HFF-Myc (cell line): ENCODE data around the gene IL12RB1.

Experiments
- DNase-seq: peaks from one replicate; pipeline ENCODE4 v3.0.0-alpha.2; 2011; ENCODE audit warnings: low read depth; ENCODE audit errors: extremely low read depth
- H3K4me3 ChIP-seq: replicated peaks from 2 replicates; pipeline ENCODE4 v1.5.1; 2011; ENCODE audit warnings: low read depth, mild to moderate bottlenecking, control low read depth, low read length
- TF ChIP-seq, protein P1 (sequence below): IDR thresholded peaks from 2 replicates; pipeline ENCODE4 v1.5.1; 2012; ENCODE audit warnings: mild to moderate bottlenecking, low read depth, low read length, control low read depth; ENCODE audit errors: missing control alignments

Gene IL12RB1

DNA sequence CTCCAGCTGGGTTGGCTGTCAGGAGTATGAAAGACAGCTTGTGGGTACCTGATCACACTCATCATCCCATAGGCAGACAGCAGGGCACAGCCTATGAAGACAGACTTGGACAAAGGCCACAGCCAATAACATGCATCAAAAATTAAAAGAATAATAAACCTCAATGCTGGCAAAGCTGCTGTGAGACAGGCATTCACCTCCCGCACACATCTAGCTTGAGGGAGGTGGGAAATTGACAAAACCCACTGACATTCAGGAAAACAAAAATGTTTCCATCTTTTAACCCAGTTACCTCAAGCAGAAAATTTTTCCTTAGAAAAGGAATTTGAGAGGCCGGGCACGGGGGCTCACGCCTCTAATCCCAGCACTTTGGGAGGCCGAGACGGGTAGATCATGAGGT lies 14.4 kb downstream of the IL12RB1 start:
- H3K4me3 ChIP-seq = no peak overlapping the region
- TF ChIP-seq, protein P1, sequence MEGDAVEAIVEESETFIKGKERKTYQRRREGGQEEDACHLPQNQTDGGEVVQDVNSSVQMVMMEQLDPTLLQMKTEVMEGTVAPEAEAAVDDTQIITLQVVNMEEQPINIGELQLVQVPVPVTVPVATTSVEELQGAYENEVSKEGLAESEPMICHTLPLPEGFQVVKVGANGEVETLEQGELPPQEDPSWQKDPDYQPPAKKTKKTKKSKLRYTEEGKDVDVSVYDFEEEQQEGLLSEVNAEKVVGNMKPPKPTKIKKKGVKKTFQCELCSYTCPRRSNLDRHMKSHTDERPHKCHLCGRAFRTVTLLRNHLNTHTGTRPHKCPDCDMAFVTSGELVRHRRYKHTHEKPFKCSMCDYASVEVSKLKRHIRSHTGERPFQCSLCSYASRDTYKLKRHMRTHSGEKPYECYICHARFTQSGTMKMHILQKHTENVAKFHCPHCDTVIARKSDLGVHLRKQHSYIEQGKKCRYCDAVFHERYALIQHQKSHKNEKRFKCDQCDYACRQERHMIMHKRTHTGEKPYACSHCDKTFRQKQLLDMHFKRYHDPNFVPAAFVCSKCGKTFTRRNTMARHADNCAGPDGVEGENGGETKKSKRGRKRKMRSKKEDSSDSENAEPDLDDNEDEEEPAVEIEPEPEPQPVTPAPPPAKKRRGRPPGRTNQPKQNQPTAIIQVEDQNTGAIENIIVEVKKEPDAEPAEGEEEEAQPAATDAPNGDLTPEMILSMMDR = no peak
- DNase-seq = no peak

DNA sequence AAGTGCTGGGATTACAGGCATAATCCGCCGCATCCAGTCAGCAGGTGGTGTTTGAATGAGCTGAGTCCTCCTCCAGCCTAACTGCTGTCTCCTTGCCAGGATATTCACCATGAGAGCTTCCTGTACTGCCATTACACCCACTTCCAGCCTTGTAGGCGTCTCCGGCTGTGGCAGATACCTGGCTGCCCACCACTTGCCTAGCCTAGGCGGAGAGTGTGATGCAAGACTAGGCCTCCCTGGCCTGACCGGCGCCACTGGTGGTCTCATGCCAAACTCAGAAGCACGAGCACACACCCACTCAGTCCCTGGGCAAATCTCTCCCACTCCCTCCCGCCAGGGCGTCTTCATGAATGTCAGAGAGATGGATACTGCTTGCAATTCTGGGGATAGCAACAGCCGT lies 16.6 kb downstream of the IL12RB1 start:
- TF ChIP-seq, protein P1 = no peak
- DNase-seq = no peak

DNA sequence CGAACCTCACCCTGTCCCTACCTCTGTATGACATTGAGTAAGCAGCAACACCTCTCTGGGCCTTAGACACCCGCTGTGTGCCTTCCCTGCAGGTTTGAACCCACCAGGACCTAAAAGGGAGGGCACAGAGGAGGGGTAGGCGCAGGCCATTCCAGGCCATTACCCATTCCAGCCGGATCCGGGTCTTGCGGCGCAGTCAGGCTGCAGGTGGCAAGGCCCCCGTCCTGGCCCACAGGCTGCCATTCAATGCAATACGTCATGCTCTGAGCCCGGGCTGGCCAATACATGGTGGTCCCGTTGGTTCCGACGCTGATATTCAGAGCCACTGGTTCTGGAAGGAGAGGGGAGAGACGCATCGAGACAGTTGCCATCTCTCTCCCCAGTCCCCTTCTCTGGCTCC lies 17.4 kb downstream of the IL12RB1 start:
- no peak for DNase-seq
- TF ChIP-seq, protein P1 = no peak
- no peak overlapping the region for H3K4me3 ChIP-seq

More for the DNA sequence above, 16.6 kb downstream of the IL12RB1 start:
- no peak overlapping the region for H3K4me3 ChIP-seq

DNA sequence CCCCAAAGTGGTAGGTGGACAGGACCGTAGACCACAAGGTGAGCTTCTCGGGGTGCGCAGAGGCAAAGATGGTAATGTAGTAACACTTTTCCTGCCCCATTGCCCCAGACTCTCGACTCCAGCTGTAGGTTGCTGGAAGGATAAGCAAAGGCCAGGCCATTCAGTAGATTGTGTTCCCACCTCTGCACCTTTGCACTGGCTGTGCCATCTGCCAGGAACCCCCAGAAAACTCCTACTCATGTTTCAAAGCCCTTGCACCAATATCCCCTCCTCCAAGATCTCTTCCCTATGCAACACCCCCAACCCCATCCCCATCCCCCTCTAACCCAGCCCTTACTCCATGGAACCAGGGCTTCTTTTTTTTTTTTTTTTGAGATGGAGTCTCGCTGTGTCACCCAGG lies 18.3 kb downstream of the IL12RB1 start:
- no peak for DNase-seq
- no peak overlapping the region for H3K4me3 ChIP-seq
- TF ChIP-seq, protein P1 = no peak

DNA sequence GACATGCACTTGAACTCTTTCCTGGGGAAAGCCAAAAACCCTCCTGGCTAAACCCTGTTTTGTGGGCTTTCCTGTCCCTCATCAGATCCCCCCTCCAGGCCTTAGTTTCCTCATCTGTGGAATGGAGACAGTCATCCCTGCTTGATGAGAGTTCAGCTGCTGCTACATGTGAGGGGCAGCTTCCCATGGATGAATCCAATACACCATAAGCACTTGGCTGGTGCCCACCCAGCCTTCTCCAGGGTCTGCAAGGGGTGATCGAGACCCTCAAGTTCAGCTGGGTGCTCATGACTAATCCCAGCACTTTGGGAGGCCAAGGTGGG lies 21.6 kb downstream of the IL12RB1 start:
- TF ChIP-seq, protein P1 = no peak
- no peak overlapping the region for H3K4me3 ChIP-seq
- no peak for DNase-seq

DNA sequence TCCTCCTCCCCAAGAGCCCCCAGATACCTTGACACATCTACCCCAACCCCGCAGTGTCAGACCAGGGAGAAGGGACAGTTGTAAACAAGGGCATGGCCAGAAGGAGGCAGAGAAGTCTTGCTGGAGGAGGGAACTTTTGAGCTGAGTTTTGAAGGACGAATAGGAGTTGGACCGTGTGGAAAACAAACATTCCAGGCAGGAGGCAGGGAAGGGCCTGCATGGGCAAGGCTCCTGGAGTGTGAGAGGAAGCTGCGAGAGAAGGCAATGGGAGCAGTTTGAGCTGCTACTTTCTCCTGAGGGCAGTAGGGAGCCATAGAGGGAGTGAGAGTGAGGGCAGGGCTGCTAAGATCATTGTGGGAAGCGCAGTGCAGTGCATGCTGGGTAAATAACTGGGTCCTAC lies 23.3 kb downstream of the IL12RB1 start:
- no peak for DNase-seq
- TF ChIP-seq, protein P1 = peak; percentile 6
- no peak overlapping the region for H3K4me3 ChIP-seq

DNA sequence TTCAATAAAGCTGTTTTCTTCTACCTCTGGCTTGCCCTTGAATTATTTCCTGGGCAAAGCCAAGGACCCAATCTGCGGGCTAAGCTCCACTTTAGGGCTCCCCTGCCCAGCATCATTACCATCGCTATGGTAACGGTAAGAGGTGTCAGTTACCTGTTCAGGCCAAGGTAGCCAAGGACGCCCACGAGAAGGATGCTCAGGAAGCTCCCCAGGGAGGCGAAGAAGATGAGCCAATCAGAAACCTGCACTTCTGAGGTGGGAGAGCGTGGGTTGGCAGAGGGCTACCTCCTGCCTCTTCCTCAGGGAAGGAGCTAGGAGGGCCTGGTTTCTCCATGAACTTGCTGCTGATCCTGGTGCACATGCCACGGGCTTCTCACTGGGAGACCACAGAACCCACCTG lies 24.7 kb downstream of the IL12RB1 start:
- TF ChIP-seq, protein P1 = no peak

More for the DNA sequence above, 24.7 kb downstream of the IL12RB1 start:
- DNase-seq = no peak
- H3K4me3 ChIP-seq = no peak overlapping the region
